A204.1 (cell line): Measurements from ENCODE around the gene FSTL3.
"Not testable (repeated sequence)": the region's sequence is repeated elsewhere in the genome, so short reads cannot be mapped to it uniquely, and the experiment has no call there.

ENCODE experiments used
- FAIRE-seq: peaks from 2 replicates; lab custom pipeline; 2012; peaks lifted over from hg19 to GRCh38; lab: Jason Lieb, UNC

Gene FSTL3

DNA sequence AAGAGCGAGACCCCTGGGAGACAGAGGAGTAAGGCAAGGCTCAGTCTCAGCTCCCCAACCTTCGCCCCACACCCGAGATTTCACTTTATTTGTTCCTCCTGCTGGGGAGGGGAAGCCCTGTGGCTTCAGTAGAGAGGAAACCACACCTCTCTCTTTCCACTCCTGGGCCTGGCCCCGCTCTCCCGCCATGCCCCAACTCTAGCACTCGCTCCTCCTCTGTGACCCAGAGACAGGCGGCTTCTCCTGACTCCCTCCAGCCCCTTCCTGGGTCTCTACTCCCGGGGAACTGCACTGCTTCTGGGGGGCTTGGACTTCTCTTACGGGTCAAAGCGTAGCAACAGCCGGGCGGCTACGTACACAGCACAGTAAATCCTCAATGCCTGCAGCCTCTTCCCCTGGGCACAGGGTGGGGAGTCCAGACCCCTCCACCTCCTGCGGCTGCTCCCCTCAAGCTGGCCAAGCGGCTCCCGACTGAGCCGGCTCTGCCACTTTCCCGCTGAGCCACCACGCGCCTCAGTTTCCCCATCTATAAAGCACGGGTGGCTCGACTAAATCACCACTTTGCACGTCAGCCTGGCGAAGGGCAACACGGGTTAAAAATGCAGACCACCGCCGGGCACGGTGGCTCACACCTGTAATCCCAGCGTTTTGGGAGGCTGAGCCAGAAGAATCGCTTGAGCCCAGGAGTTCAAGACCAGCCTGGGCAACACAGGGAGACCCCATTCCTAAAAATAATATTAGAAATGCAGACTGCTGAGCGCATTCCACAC, 14.6 kb upstream of the FSTL3 start:
- FAIRE-seq: no peak

DNA sequence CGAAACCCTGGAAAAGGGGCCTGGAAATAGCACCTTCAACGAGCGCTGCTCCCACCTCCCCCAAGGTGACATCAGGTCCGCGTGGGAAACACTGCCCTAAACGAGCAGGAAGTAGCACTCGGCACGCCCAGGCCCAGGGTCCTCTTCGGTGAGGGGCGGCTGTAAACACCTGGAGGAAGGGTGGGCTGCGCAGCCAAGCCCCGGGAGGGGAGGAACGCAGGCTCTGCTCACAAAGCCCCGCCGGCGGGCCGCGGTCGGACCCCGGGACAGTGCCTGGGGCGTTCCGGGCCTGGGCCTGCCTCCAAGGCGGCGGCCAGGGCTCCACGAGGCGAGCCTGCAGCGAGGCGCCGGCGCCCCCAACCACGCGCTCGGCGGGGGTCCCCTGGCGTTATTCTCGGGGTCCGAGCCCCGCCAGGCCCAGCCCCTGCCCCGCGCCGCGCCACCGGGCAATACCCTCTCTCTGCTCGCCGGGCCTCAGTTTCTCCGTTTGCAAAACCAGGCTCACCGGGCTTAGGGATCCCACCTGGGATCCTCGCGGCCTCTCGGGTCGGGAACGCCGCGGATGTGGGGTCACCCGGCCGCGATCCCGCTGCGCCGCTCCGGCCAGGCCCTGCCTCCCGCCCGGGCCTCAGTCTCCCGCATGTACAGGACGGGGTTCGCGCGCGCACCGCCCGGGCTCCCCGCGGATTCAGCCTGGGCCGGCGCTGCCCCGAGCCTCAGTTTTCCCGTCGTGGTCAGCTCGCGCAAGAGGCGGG, 13.8 kb upstream of the FSTL3 start:
- no peak for FAIRE-seq

DNA sequence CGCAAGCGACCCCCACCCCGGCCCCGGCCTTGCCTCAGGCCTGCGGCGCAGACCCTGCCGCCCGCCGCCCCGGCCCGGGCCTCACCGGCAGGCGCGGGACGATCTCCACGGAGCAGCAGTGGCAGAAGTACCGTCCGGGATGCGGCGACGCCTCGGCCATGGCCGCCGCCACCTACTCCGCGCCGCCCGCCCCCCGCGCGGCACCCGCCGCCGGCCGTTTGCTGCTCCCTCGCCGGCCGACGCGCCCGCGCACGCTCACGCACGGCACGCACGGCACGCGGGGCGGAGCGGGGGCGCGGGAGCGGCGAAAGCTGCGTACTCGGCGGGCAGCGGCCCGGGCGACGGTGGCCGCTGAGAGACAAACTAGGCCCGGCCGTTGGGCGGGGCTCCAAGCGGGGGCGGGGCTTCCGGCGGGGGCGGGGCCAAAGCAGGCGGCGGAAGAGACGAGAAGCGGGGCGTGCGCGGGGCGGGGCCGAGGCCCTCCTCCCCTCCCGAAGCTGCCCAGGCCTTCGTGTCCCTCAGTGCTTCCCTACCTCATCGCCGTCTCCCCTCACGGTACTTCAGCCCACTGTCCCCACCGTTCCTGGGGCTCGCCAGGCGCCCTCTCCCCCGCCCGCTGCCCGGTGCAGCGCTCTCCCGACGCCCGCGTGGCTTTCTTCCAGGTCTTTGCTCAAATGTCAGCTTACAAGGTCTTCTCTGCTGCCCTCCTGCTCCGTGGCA, 13.1 kb upstream of the FSTL3 start, which contains the start of gene RNF126:
TSS of gene RNF126 (minus strand) at position 253 of the 720 bp plus-strand sequence. CDS start at position 160, 93 bp downstream.
- FAIRE-seq: no peak

DNA sequence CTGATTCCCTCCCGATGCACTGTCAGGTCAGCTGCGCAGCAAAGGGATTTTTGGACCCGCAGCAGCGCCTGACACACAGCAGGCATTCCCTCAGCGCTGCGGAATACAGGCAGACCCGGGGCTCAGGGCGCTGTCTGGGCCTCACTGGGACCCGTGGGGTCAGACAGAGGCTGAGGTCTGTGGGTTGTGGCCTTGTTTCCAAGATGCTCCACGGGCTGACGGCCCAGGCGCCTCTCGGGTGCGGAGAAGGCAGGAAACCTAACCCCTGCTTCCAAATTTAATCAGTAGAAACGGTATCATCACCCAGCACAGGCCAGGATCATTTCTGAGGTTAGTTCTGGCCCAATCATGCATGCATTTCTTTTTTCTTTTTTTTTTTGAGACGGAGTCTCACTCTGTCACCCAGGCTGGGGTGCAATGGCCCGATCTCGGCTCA, 12.5 kb upstream of the FSTL3 start:
- no peak for FAIRE-seq

DNA sequence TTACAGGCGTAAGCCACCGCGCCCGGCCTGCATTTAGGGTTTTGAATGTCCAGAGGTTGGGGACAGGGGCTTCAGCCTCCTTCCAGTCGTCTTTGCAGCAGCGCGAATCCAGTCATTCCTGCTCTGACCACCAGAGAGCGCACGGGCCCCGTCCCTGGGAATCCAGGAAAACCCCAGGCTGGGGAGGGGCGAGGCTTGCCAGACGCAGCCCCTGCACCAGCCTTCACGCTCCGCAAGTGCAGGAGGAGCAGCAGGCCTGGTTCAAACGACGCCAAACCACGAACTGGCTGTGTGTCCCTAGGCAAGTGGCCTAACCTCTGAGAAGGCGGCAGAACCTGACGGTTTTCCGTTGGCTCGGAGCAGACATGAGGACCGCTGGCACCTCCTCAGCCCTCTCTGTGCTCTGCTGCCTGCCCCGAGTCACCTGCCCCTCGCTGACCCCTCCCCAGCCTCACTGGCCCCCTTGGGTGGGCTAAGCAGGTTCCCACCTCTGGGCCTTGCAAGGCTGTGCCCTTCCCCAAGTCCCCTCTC, 11.2 kb upstream of the FSTL3 start:
- no peak for FAIRE-seq

DNA sequence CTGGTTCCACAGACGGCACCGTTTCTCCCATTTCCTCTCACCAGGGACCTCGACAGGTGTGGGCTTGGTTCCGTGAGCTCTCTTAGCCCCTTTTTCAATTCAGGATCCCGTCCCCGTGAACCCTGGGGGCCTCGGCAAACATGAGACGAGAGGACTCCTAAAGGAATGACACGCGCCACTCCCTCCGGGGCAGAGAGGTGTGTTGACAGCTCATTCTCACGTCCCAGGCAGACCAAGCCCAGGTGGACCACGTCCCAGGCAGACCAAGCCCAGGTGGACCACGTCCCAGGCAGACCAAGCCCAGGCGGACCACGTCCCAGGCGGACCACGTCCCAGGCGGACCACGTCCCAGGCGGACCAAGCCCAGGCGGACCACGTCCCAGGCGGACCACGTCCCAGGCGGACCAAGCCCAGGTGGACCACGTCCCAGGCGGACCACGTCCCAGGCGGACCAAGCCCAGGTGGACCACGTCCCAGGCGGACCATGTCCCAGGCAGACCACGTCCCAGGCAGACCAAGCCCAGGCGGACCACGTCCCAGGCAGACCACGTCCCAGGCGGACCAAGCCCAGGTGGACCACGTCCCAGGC, 9.1 kb upstream of the FSTL3 start:
- FAIRE-seq: not testable (repeated sequence)

DNA sequence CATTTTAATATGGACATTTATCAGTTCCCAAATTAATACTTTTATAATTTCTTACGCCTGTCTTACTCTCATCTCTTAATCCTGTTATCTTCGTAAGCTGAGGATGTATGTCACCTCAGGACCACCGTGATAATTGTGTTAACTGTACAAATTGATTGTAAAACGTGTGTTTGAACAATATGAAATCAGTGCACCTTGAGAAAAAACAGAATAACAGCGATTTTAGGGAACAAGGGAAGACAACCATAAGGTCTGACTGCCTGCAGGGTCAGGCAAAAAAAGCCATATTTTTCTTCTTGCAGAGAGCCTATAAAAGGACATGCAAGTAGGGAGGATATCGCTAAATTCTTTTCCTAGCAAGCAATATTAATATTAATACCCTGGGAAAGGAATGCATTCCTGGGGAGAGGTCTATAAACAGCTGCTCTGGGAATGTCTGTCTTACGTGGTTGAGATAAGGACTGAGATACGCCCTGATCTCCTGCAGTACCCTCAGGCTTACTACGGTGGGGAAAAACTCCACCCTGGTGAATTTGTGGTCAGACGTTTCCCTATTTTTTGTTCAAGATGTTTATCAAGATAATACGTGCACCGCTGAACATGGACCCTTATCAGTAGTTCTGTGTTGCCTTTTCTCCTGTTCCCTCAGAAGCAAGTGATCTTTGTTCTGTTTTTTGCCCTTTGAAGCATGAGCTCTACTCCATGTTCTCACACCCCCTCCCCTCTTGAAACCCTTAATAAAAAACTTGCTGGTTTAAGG, 7.3 kb upstream of the FSTL3 start:
- FAIRE-seq: not testable (repeated sequence)

DNA sequence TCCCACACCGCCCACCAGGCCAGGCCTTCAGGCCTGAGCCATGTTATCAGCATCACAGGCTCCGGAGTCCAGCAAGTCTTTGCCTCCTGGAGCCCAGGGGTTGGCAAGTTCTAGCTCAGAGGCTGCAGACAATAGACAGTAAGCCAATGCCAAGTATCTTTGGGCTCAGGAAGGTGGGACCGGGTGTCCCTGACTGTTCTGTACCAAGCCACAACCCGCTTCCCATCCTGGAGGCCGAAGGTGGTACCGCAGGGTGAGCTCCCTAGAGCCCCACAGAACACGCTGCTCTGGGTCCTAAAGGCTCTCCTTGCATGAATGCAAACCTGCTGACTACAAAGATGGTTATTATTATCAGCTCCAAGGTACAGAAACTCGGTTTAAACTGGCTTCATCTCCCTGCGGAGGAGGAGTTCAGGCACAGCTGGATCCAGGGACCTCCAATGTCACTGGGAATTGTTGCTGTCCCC, 5.5 kb upstream of the FSTL3 start:
- FAIRE-seq: no peak

DNA sequence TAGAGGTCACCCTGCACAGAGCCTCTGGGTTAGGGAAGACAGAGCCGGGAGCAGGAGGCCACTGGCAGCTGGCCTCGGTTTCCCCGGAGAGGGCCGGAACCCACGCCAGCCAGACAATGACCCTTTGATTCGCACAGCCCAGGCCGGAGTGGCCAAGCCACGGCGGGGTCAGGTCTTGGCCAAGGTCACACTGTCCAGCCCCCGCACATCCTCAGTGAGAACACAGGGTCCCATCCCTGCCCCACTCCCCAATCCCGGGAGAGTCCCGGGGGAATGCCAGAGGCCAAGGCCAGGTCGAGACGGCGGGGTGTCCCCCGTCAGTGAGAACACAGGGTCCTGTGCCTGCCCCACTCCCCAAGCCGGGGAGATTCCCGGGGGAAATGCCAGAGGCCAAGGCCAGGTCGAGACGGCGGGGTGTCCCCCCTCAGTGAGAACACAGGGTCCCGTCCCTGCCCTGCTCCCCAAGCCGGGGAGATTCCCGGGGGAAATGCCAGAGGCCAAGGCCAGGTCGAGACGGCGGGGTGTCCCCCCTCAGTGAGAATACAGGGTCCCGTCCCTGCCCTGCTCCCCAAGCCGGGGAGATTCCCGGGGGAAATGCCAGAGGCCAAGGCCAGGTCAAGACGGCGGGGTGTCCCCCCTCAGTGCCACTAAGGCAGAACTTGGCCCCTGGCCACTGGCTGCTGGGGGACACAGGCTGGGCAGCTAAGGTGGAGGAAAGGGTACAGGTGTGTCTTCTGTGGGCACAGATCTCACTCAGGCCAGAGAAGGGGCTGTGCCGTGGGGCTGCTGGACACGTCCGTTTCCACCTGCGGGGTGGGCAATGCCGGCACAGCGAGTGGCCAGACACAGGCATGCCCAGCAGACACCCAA, 1.7 kb upstream of the FSTL3 start:
- FAIRE-seq: no peak

DNA sequence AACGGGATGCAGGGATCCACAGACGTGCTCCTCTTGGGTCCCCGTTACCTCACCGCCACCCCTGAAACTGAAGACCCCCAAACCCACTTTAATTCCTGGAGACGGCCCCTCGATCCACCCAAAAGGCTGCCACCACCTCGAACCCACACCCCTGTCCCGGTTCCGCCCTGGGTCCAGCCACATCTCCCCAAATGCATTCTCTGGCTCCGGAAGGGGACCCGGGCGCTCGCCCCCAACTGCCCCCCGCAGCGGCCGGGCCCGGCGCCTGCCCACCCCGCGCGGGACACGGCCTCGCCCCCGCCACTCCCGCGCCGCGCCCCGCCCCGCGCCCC, 219 bp upstream of the FSTL3 start:
- FAIRE-seq: no peak

DNA sequence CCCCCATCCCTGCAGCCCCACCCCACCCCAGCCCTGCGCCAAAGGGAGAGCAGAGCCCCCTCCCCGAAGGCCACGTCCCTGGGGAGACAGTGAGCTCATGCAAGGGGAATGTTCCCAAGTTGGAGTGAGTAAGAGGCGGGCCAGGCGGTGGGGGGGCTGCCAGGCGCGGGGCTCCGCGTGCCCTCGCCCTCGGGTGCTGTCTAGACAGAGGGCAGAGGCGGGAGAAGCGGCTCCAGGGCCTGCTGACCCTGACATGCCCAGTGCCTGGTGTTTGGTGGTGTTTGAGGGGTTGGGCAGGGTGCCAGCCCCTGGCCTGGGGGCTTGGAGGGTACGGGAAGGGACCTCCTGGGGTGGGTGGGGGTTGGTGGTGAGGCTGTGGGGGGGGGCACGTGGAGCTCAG, 1.0 kb downstream of the FSTL3 start:
- FAIRE-seq: no peak

DNA sequence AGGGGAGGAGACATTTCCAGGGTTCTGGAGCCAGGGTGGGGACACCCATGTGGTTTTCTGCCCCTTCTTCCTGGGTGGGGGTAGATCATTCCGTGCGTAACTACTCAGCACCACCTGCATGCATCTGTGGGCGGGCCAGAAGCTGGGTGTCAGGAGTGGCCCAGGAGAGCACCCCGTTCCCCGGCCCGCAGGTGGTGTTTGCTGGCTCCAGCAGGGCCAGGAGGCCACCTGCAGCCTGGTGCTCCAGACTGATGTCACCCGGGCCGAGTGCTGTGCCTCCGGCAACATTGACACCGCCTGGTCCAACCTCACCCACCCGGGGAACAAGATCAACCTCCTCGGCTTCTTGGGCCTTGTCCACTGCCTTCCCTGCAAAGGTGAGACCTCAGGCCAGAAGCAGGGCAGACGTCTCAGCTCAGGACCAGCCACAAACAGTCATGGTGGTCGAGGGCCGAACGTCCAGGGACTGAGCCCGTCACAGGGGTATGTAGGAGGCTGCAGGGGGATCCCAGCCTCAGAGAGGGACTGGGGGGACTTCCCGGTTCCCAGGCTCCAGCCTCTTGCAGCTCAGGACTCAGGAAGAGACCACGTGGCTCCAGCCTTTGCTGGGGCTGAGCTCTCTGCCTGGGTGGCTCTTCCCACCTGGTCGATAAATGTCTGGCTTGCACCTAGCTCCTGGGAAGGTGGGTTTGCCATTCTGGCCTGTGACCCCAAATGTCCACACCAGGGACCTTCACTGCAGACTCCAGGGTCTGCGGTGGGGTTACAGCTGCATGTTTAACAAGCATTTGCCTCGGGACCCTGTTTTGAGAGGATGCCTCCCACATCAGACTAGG, 1.6 kb downstream of the FSTL3 start:
- no peak for FAIRE-seq

DNA sequence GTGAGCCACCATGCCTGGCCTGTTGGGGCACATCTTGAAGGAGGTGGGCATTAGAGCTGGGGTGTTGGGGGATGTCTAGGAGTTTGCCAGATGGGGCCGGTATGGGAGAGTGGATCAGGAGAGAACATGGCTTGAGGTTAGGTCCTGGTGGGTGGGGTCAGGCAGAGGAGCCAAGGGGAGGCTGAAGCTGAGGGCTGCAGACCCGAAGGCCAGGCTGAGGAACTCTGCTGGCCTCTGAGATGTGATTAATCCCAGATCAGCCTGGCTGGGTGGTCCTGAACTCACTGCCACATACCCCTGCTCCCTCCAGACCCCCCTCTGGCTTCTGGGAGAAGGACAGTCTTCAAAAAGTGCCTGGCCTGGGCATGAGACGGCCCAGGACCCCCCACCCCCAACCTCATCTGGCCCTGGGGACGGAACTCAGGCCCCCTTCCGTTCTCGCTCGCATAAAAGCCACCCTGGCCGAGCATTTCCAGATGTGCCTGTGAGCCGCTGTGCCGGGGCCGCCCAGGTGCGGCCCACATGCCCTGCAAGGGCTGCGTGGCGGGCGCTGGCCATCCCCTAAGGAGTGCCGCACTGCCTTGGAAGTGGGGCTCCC, 2.7 kb downstream of the FSTL3 start:
- FAIRE-seq: no peak

DNA sequence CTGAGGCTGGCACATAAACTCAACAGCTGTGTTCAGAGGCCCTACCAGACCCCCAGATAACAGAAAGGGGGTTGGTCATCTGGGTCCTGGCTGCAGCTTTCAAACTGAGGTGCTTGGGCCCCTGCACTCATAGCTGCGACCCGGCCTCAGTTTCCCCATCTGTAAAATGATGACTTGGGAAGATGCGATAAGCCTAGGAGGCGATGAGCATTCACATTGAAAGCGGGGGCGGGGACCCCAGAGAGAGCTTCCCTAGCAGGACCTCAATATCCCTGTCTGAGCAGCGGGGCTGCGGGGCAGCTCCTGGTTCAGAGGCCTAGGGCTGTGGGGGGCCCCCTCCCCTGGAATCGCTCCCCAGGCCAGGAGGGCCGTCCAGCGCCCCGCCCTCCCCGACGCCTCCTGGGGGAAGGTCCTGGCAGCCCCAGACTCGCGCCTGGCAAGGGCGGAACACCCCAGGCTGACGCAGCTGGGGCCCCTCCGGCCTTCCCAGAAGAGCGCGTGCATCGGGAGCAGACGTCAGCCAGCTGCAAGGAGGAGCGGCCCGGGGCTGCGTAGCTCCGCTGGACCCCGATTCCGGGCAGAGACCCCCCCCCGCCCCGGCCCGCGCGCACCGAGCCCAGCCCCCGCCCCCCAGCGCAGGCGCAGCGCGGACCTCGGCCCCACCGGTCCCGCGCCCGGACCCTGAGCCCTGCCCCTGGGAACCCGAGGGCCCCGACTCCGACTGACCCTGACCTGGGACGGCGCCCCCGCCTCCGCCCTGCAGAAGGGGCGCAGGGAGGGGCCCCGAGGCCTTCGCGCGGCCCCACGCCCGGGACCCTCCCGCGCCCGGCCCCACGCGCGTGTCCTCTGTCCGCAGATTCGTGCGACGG, 3.5 kb downstream of the FSTL3 start:
- no peak for FAIRE-seq

DNA sequence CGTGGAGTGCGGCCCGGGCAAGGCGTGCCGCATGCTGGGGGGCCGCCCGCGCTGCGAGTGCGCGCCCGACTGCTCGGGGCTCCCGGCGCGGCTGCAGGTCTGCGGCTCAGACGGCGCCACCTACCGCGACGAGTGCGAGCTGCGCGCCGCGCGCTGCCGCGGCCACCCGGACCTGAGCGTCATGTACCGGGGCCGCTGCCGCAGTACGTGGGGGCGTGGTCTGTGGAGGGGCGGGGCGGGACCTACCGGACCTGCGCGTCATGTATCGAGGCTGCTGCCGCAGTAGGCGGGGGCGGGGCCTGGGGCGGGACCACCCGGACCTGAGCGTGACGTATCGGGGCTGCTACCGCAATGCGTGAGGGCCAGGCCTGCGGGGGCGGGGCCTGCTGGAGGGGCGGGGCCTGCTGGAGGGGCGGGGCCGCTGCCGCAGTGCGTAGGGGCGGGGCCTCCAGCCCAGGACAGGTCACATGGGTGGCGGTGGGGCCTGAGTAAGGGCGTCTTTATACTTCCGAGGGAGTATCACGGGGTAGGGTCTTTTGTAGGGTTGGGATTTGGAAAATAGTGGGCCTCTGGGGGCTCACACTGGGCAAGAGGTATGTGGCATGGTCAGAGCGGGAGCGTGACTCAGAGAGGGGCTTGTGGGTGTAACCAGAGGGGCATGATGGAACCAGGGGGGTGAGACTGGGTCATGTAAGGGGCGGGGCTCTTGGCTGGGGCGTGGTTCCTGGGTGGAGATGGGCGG, 4.3 kb downstream of the FSTL3 start:
- FAIRE-seq: no peak

DNA sequence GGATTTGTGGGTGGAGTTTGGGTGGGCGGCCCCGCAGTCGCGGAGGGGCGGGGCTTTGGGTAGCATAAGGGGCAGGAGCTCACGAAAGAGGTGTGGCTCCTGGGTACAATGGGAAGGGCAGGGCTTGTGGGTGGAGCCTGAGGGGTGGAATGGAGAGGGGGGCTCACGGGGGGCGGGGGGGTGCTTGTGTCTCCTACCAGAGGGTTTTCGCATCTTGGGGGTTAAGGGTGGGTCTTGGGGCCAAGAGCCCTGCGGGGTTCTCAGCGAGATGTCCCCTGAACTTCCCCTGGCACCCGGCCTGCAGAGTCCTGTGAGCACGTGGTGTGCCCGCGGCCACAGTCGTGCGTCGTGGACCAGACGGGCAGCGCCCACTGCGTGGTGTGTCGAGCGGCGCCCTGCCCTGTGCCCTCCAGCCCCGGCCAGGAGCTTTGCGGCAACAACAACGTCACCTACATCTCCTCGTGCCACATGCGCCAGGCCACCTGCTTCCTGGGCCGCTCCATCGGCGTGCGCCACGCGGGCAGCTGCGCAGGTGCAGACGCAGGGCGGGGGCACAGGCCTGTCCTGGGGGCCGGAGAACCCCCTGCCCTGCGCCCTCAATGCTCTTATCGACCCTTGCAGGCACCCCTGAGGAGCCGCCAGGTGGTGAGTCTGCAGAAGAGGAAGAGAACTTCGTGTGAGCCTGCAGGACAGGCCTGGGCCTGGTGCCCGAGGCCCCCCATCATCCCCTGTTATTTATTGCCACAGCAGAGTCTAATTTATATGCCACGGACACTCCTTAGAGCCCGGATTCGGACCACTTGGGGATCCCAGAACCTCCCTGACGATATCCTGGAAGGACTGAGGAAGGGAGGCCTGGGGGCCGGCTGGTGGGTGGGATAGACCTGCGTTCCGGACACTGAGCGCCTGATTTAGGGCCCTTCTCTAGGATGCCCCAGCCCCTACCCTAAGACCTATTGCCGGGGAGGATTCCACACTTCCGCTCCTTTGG, 5.1 kb downstream of the FSTL3 start:
- peak; percentile 11 for FAIRE-seq
